Kidney epithelial cell (primary cell): ENCODE data around the gene ITGAX. TPM values are rescaled to one million over a fixed set of nuclear protein-coding genes. Genes with fewer than 3 reads are reported as not detected.
"Not testable (repeated sequence)": the region's sequence is repeated elsewhere in the genome, so short reads cannot be mapped to it uniquely, and the experiment has no call there.

Experiments
- DNase-seq: peaks from one replicate; pipeline ENCODE4 v3.0.0-alpha.2; 2010; ENCODE audit warnings: low read depth
- H3K27me3 ChIP-seq: 2 replicates; pipeline ENCODE4 v1.6.0; 2011; ENCODE audit warnings: low read length; ENCODE audit not compliant: control insufficient read depth, insufficient read depth
- H3K36me3 ChIP-seq: 2 replicates; pipeline ENCODE4 v1.5.1; 2011; ENCODE audit warnings: low read length; ENCODE audit not compliant: control insufficient read depth, insufficient read depth
- H3K4me3 ChIP-seq: 2 replicates; pipeline ENCODE4 v1.5.1; 2011; ENCODE audit warnings: low read depth, mild to moderate bottlenecking, control low read depth, low read length
- total RNA-seq: library from RNA; depleted of rRNA; stranded (reverse); fragments of >200 nt; gene quantifications from 2 replicates; pipeline ENCODE4 v1.2.3, GENCODE V29; 2015
- TF ChIP-seq, protein P1 (sequence below): IDR thresholded peaks from 2 replicates; pipeline ENCODE4 v1.5.1; 2011; ENCODE audit warnings: mild to moderate bottlenecking, moderate library complexity, low read length, control low read depth, inconsistent platforms; ENCODE audit not compliant: insufficient read depth, poor library complexity, severe bottlenecking

The ITGAX gene
- total RNA-seq, 1 donor from 2014 or later: 0.04 TPM

GRCh38 chr16:31411024-31411844 is 56.3 kb downstream of the ITGAX start:
- TF ChIP-seq, protein P1, sequence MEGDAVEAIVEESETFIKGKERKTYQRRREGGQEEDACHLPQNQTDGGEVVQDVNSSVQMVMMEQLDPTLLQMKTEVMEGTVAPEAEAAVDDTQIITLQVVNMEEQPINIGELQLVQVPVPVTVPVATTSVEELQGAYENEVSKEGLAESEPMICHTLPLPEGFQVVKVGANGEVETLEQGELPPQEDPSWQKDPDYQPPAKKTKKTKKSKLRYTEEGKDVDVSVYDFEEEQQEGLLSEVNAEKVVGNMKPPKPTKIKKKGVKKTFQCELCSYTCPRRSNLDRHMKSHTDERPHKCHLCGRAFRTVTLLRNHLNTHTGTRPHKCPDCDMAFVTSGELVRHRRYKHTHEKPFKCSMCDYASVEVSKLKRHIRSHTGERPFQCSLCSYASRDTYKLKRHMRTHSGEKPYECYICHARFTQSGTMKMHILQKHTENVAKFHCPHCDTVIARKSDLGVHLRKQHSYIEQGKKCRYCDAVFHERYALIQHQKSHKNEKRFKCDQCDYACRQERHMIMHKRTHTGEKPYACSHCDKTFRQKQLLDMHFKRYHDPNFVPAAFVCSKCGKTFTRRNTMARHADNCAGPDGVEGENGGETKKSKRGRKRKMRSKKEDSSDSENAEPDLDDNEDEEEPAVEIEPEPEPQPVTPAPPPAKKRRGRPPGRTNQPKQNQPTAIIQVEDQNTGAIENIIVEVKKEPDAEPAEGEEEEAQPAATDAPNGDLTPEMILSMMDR: no peak
- Histone ChIP-seq H3K27me3 (no peaks in the 10 kb centered on the region), H3K36me3 (no peaks in the 10 kb centered on the region), H3K4me3 (no peak overlapping the region)
- DNase-seq: no peak

DNA sequence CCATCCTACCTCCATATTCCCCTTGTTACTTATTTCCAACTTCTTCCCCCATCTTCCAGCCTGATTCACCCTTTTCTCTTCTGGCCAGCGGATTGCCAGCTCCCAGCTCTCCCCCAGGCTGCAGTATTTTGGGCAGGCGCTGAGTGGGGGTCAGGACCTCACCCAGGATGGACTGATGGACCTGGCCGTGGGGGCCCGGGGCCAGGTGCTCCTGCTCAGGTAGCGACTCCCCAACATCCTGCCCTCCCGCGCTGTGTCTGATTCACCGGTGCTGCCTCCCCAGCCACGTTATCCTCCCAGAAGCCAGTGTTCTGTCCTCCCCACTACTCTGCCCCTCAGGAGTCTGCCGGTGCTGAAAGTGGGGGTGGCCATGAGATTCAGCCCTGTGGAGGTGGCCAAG is 57.8 kb downstream of the ITGAX start:
- Histone ChIP-seq H3K4me3 (no peak overlapping the region), H3K36me3 (no peaks in the 10 kb centered on the region), H3K27me3 (no peaks in the 10 kb centered on the region)
- DNase-seq: no peak
- TF ChIP-seq, protein P1: no peak

GRCh38 chr16:31413381-31413780 is 58.4 kb downstream of the ITGAX start:
- no peak for DNase-seq
- no peaks in the 10 kb centered on the region for H3K27me3 ChIP-seq
- TF ChIP-seq, protein P1: no peak
- no peaks in the 10 kb centered on the region for H3K36me3 ChIP-seq
- no peak overlapping the region for H3K4me3 ChIP-seq

DNA sequence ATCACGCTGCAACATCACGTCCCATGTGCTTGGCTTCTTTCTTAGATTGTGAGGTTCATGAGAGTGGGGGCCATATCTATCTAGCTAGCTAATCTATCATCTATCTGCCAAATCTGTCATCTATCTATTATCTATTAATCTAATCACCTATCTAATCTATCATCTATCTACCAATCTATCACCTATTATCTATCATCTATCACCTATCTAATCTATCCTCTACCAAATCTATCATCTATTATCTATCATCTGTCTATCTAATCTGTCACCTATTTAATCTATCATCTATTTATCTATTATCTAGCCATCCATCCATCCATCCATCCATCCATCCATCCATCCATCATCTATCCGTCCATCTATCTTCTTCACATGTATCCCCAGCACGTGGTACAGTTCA is 59.0 kb downstream of the ITGAX start:
- no peaks in the 10 kb centered on the region for H3K27me3 ChIP-seq
- H3K4me3 ChIP-seq: no peak overlapping the region
- TF ChIP-seq, protein P1: no peak
- DNase-seq: no peak
- no peaks in the 10 kb centered on the region for H3K36me3 ChIP-seq

DNA sequence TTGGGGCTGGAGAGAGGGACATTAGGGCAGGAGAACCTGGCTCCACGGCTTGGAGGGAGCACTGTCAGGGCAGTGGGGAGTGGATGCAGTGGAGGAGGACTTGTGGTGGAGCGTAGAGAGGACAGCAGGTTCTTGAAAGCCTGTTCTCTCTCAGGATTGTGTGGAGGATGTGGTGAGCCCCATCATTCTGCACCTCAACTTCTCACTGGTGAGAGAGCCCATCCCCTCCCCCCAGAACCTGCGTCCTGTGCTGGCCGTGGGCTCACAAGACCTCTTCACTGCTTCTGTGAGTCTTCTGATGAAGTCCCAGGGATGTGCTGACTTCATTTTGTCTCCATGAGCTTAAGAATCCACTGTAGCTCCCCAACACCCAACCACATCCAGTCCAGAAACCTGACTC is 59.7 kb downstream of the ITGAX start:
- DNase-seq: no peak
- no peaks in the 10 kb centered on the region for H3K36me3 ChIP-seq
- TF ChIP-seq, protein P1: no peak
- H3K4me3 ChIP-seq: no peak overlapping the region
- no peaks in the 10 kb centered on the region for H3K27me3 ChIP-seq

- Histone ChIP-seq H3K27me3 (no peaks in the 10 kb centered on the region), H3K36me3 (no peaks in the 10 kb centered on the region), H3K4me3 (no peak overlapping the region)
- DNase-seq: no peak
- TF ChIP-seq, protein P1: no peak
These were observed 61.4 kb downstream of the ITGAX start for GRCh38 chr16:31416371-31416770.

GRCh38 chr16:31417036-31417435 is 62.1 kb downstream of the ITGAX start:
- not testable (repeated sequence) for H3K4me3 ChIP-seq, H3K27me3 ChIP-seq, DNase-seq, H3K36me3 ChIP-seq
